SIG-M5 (cell line): ENCODE measurements around the gene LIMD2.
A peak's percentile ranks its signal among the peaks of the same experiment; 100 is the strongest.

ENCODE experiments used
- DNase-seq: peaks from one replicate; lab custom pipeline; 2025; lab: John Stamatoyannopoulos, UW

LIMD2 gene

GRCh38 chr17:63681530-63681929 is 18.4 kb downstream of the LIMD2 start:
- DNase-seq = no peak

- no peak for DNase-seq
Measured at GRCh38 chr17:63680700-63681099, 19.2 kb downstream of the LIMD2 start.

- no peak for DNase-seq
Measured at GRCh38 chr17:63679214-63679613, 20.7 kb downstream of the LIMD2 start.

GRCh38 chr17:63676584-63676983 is 23.3 kb downstream of the LIMD2 start:
- no peak for DNase-seq

GRCh38 chr17:63675607-63676546 is 24.0 kb downstream of the LIMD2 start:
- no peak for DNase-seq

- DNase-seq = no peak
Measured at GRCh38 chr17:63675231-63675606, 24.7 kb downstream of the LIMD2 start.

GRCh38 chr17:63672856-63673255 is 27.1 kb downstream of the LIMD2 start:
- DNase-seq = no peak

GRCh38 chr17:63665527-63666214 is 34.3 kb downstream of the LIMD2 start:
- peak; percentile 73 for DNase-seq

GRCh38 chr17:63659850-63660249 is 40.1 kb downstream of the LIMD2 start:
- DNase-seq = no peak

GRCh38 chr17:63658366-63658765 is 41.6 kb downstream of the LIMD2 start:
- DNase-seq = no peak

GRCh38 chr17:63657786-63658185 is 42.1 kb downstream of the LIMD2 start:
- DNase-seq = no peak

- DNase-seq = no peak
Measured at GRCh38 chr17:63653050-63653449, 46.9 kb downstream of the LIMD2 start.

- no peak for DNase-seq
Measured at GRCh38 chr17:63652106-63652505, 47.8 kb downstream of the LIMD2 start.

- DNase-seq = no peak
Measured at GRCh38 chr17:63649813-63650212, 50.1 kb downstream of the LIMD2 start.

- no peak for DNase-seq
Measured at GRCh38 chr17:63647936-63648335, 52.0 kb downstream of the LIMD2 start.

GRCh38 chr17:63647065-63647725 is 52.7 kb downstream of the LIMD2 start:
- no peak for DNase-seq

- peak; percentile 67 for DNase-seq
Measured at GRCh38 chr17:63646488-63646806, 53.5 kb downstream of the LIMD2 start.
